Omental fat pad (tissue), 4 donors: ENCODE results near the gene RAD50. TPM values are rescaled to one million over a fixed set of nuclear protein-coding genes. Genes with fewer than 3 reads are reported as not detected.
"Not testable (repeated sequence)": the region's sequence is repeated elsewhere in the genome, so short reads cannot be mapped to it uniquely, and the experiment has no call there.

Experiments used
- ATAC-seq: fragments of 150-250 bp; one replicate; pipeline ENCODE4 v1.9.1; 2016; ENCODE audit warnings: mild to moderate bottlenecking, moderate library complexity; ENCODE audit not compliant: low FRiP score
- DNase-seq: peaks from one replicate; pipeline ENCODE4 v3.0.0-alpha.2; 2019; ENCODE audit warnings: low spot score
- total RNA-seq, 4 donors: library from RNA; depleted of rRNA; stranded (reverse); fragments of >200 nt; gene quantifications; one replicate each; pipeline ENCODE4 v1.1.0, GENCODE V29; 2016
- TF ChIP-seq, protein P1 (sequence below), 3 donors: fragments of 450-650 bp; IDR thresholded peaks; one replicate each; pipeline ENCODE4 v1.5.1; 2016 to 2017; ENCODE audit warnings: antibody characterized with exemption in 3 of 3, mild to moderate bottlenecking in 3 of 3, moderate library complexity in 2 of 3

Gene RAD50
- total RNA-seq, 4 donors from 2014 or later, result 23.4 to 37.4 (median 29.8) TPM

- DNase-seq, result no peak
- ATAC-seq, result no peak
- TF ChIP-seq, protein P1, sequence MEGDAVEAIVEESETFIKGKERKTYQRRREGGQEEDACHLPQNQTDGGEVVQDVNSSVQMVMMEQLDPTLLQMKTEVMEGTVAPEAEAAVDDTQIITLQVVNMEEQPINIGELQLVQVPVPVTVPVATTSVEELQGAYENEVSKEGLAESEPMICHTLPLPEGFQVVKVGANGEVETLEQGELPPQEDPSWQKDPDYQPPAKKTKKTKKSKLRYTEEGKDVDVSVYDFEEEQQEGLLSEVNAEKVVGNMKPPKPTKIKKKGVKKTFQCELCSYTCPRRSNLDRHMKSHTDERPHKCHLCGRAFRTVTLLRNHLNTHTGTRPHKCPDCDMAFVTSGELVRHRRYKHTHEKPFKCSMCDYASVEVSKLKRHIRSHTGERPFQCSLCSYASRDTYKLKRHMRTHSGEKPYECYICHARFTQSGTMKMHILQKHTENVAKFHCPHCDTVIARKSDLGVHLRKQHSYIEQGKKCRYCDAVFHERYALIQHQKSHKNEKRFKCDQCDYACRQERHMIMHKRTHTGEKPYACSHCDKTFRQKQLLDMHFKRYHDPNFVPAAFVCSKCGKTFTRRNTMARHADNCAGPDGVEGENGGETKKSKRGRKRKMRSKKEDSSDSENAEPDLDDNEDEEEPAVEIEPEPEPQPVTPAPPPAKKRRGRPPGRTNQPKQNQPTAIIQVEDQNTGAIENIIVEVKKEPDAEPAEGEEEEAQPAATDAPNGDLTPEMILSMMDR (IDR thresholded peaks at IDR 0.05), result no peak
These were observed 4.8 kb downstream of the RAD50 start for GRCh38 chr5:132561601-132562000.

- not testable (repeated sequence) for DNase-seq, ATAC-seq
These were observed 7.8 kb downstream of the RAD50 start for GRCh38 chr5:132564555-132564954.

DNA sequence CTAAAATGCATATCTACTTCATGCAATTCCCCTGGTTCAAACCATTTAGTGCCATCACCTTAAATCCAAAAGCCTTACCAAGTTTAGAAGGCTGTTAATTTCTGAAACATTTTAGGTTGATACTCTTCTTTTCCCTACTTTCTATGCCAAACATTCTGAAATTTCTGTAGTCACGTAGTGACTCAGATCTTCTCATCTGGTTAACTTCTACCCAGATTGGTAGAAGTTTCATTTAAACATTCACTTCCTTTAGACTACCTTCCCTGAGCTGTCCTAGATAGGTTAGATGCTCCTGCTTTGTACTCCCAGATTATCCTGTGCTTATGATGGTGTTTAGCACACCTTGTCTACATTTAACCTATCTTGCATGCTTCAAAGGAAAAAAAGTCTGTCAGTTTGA, 9.9 kb downstream of the RAD50 start:
- DNase-seq (no peak), ATAC-seq (no peak)
- TF ChIP-seq, protein P1 (IDR thresholded peaks at IDR 0.05), result no peak

GRCh38 chr5:132576123-132576522, 19.3 kb downstream of the RAD50 start:
- ATAC-seq, result no peak
- TF ChIP-seq, protein P1 (IDR thresholded peaks at IDR 0.05), result no peak

GRCh38 chr5:132584560-132584959, 27.8 kb downstream of the RAD50 start:
- DNase-seq, ATAC-seq: not testable (repeated sequence)

More at GRCh38 chr5:132576123-132576522, 19.3 kb downstream of the RAD50 start:
- DNase-seq, result no peak

- DNase-seq, result no peak
- TF ChIP-seq, protein P1 (IDR thresholded peaks at IDR 0.05), result no peak
These were observed 29.3 kb downstream of the RAD50 start for GRCh38 chr5:132586063-132586462.

GRCh38 chr5:132589467-132589866, 32.7 kb downstream of the RAD50 start:
- ATAC-seq (no peak), DNase-seq (no peak)
- TF ChIP-seq, protein P1 (IDR thresholded peaks at IDR 0.05), result no peak

More at GRCh38 chr5:132586063-132586462, 29.3 kb downstream of the RAD50 start:
- no peak for ATAC-seq

GRCh38 chr5:132591145-132591544, 34.4 kb downstream of the RAD50 start:
- no peak for DNase-seq
- no peak for ATAC-seq
- TF ChIP-seq, protein P1 (IDR thresholded peaks at IDR 0.05), result no peak
